Endometrial microvascular endothelial cells (primary cell): Measurements from ENCODE around the gene UBE2K. TPM values are rescaled to one million over a fixed set of nuclear protein-coding genes. Genes with fewer than 3 reads are reported as not detected.
"Not testable (repeated sequence)": the region's sequence is repeated elsewhere in the genome, so short reads cannot be mapped to it uniquely, and the experiment has no call there.

Experiments used
- in situ Hi-C: cut with HindIII; loops from 2 replicates; pipeline ENCODE4 v1.10.0; 2017; ENCODE audit warnings: low sequenced_read_pairs, low pct_unique_long_range_greater_than_20kb; ENCODE audit errors: inconsistent ontology term
- total RNA-seq: library from RNA; depleted of rRNA; stranded (reverse); fragments of >200 nt; gene quantifications from one replicate; pipeline ENCODE4 v1.2.3, GENCODE V29; 2015; ENCODE audit errors: inconsistent ontology term

The UBE2K gene
- total RNA-seq, 1 donor from 2014 or later, result 34.9 TPM

DNA sequence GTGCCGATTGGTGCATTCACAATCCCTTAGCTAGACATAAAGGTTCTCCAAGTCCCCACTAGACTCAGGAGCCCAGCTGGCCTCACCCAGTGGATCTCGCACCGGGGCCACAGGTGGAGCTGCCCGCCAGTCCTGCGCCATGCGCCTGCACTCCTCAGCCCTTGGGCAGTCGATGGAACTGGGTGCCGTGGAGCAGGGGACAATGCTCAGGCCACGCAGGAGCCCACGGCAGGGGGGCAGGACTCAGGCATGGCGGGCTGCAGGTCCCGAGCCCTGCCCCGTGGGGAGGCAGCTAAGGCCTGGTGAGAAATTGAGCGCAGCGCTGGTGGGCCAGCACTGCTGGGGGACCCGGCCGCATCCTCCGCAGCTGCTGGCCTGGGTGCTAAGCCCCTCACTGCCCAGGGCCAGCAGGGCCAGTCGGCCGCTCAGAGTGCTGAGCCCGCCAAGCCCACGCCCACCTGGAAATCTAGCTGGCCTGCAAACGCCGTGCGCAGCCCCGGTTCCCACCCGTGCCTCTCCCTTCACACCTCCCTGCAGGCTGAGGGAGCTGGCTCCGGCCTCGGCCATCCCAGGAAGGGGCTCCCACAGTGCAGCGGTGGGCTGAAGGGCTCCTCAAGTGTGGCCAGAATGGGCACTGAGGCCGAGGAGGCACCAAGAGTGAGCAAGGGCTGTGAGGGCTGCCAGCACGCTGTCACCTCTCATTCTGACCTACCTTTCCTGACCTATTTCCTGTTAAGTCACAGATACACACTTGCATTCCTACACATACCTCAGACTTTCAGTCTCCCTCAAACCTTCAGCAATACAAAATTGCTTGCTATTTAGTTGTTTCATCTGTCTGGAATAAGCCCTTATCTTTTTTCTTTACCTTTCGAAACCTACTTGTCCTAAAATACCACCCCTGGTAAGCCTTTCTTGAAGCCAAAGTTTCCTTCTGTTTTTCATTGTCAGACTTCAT, 20.7 kb downstream of the UBE2K start:
- in situ Hi-C loops, result no loop called here

DNA sequence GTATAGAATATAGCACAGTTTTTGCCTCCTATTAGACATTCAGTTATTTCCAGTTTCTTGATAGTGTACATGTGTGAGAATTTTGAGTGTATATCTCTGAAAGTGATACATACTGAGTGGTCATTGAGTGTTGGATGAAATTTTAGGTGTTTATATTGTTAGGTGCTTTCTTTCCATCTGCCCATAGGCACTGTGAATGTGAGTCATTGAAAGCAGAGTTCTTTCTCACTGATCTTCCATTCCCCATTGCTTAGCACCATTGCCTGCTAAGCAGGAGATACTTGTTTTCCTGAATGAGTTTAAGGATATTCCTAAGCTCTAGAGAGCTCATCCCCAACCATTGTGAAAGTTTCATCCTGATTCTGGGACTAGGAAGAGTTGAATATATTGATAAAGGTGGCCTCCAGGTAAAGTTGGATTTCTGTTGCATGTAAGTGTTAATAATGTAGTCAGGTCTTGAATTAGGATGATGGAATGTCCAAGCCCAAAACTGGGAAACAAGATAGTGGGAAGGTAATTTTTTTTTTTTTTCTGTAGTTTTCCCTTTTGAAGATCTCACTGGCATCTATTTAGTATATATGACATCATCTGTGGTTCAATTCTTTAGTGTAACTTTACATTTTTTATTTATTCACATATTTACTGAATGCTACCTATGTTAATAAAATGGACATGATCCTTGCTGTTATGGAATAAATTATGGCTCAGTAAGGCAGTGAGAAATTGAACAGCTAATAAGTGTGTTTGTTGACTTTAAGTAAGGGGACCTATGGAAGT, 22.1 kb downstream of the UBE2K start:
- in situ Hi-C loops, result no loop called here

DNA sequence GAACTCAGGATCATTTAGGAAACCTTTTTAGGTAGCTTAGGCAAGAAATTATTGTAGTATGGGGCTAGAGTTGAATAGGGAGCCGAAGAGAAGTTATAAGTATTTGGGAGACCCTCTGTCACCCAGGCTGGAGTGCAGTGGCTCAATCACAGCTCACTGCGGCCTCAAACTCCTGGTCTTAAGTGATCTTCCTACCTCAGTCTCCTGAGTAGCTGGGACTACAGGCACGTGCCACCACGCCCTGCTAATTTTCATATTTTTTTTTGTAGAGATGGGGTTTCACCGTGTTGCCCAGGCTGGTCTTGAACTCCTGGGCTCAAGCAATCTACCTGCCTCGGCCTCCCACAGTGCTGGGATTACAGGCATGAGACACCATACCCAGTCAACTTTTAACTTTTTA, 23.3 kb downstream of the UBE2K start:
- in situ Hi-C loops, result not testable (repeated sequence)

DNA sequence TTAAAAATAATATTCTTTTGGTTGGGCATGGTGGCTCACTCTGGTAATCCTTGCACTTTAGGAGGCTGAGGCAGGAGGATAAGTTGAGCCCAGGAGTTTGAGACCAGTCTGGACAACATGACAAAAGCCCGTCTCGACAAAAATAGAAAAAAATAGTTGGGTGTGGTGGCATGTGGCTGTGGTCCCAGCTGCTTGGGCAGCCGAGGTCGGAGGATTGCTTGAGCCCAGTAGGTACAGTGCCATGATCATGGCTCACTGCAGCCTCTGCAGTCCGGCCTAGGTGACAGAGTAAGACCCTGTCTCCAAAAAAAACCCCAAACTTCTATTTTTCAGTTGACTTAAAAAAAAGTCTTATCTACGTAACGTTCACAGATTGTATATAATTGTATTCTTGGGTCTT, 23.9 kb downstream of the UBE2K start:
- in situ Hi-C loops, result no loop called here

DNA sequence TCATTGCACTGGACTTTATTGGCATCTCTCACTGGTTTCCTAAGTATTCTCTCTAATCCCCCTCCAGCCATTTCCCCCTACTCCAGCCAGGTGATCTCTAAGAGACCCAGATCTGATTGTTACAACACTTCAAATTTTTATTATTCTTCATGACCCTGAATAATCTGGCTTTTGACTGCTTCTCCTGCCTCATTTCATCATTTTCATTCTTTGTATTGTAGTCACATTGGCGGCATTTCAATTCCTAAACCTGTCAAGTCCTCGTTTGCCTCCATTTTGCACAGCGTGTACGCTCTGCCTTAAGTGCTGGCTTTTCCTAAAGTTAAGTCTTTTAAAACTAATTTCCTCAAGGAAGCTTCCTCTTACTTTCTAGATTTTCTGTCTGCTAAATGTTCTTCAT, 31.6 kb downstream of the UBE2K start:
- in situ Hi-C loops, result no loop called here

DNA sequence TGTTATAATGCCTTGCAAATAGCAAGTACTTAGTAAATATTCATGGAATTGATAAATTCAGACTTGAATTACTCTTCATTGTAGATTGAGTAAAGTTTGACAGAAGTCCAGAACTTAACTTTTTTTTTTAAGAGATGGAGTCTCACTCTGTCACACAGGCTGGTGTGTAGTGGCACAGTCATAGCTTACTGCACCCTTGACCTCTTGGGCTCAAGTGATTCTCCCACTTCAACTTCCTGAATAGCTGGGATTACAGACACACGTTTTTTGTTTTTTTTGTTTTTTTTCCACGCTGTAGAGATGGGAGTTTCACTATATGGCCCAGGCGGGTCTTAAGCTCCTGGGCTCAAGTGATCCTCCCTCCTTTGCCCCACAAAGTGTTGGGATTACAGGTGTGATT, 32.1 kb downstream of the UBE2K start:
- in situ Hi-C loops, result no loop called here

DNA sequence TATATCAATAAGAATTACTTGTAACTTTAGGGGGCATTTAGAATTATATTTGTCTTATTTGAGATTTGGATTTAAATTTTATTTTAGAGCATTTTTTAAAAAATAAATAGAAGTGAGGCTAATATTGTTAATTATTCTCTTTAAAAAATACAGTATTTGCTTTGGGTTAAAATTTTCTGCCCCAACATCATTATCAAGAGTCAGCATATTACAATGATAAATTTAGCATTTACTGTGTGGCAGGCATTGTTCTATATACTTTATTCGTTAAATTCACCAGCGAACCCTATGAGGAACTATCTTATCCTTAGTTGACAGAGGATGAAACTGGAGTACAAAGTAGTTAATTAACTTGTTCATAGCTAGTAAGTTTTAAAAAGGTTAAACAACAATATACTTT, 34.0 kb downstream of the UBE2K start:
- in situ Hi-C loops, result no loop called here

DNA sequence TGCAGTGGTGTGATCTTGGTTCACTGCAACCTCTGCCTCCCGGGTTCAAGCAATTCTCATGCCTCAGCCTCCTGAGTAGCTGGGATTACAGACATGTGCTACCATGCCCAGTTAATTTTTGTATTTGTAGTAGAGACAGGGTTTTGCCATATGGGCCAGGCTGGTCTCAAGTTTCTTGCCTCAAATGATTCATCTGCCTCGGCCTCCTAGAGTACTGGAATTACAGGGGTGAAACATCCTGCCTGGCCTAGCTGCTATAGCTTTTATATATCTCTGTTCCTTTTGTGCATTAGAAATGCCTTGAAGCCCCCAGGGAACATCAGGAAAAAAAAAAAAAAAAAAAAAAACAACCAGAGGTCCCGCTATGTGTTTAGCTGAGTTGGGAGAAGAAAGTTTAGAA, 34.8 kb downstream of the UBE2K start:
- in situ Hi-C loops, result no loop called here

DNA sequence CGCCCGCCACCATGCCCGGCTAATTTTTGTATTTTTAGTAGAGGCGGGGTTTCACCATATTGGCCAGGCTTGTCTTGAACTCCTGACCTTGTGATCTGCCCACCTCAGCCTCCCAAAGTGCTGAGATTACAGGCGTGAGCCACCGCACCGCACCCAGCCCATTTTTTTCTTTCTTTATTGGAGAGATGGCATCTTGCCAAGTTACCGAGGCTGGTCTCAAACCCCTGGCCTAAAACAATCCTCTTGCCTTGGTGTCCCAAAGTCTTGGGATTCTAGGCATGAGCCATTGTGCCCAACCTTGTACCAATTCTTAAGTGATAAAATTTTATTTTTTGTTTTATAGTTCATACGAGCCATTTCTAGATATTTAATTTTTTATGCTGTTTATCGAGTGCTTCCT, 41.7 kb downstream of the UBE2K start:
- in situ Hi-C loops, result not testable (repeated sequence)

DNA sequence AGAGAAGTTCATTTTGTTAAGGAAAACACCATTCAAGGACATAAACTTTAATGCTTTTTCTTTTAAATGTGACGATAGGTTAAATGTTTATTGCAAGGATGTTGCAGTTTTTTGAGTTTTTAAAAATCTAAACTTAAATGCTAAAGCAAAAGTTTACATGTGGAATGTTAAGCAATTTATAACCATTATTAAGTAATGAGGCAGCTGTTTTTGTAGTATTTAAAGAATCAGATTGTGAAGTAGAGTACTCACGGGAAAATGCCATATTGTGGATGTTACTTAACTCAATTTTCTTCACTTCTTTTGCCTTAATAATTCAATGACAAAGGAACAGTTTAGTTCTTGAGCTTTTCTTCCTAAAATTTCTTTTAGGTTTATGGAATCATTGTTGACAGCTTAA, 43.5 kb downstream of the UBE2K start:
- in situ Hi-C loops, result no loop called here

DNA sequence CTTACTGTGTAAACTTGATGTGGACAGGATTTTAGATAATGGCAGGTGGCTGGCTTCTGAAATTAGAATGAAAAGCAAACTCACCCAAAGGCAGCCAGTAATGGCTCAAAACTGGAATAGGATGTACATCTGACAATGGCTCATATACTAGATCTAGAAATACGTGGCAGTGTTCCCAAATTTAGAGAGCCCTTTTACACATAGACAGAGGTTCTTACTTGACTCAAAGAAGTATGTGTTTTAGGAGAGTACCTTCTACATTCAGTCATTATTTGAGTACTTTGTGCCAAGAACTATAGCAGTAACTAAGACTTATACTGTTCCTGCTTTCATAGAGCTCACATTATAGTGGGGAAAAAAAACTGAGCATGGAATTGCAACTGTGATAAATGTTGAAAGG, 48.0 kb downstream of the UBE2K start:
- in situ Hi-C loops, result no loop called here

DNA sequence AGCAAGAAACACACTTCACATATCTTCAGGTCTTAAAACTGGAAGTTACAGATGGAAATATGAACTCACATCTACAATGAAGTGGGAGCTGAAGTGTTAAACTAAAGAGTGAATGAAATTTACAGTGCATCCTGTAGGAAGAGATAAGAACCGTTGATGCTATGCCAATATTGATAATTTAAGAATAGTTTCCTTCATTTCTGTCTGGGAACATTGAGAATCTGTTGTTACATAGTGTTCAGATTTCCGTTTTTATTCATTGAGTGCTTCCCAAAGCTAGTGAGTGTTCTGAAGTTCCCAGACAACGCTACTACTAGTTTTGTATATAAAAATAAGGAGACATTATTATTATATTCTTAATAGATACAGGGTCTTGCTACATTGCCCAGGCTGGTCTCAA, 52.3 kb downstream of the UBE2K start:
- in situ Hi-C loops, result no loop called here

DNA sequence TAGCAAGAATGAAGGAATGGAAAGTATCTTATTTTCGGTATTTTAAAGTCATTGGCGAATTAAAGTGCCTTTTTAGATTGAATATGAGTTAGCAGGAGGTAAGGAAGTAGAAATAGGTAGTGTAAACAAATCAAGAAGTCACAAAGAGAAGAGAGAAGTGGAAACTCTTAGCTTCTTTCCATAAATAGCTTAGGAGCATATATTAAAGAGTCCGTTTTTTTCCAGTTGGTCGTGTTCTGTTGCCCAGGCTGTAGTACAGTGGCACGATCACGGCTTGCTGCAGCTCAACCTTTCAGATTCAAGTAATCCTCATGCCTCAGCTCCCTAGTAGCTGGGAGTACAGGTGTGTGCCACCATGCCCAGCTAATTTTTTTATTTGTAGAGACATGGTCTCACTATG, 56.4 kb downstream of the UBE2K start:
- in situ Hi-C loops, result no loop called here

DNA sequence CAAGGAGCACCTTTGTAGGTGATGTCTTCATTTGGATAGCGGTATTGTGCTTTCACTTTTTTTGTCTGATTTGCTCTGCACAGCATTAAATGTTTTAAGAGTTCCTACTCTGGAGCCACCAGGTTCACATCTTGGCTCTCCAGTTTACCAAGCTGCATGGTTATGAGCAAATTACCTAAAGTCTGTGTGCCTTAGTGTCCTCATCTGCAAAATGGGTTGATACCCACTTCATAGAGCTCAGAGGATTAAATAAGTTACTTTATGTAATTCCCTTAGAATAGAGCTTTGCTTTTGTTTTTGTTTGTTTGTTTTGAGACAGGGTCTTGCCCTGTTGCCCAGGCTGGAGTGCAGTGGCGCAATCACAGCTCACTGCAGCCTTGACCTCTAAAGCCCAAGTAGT, 58.2 kb downstream of the UBE2K start:
- in situ Hi-C loops, result no loop called here

DNA sequence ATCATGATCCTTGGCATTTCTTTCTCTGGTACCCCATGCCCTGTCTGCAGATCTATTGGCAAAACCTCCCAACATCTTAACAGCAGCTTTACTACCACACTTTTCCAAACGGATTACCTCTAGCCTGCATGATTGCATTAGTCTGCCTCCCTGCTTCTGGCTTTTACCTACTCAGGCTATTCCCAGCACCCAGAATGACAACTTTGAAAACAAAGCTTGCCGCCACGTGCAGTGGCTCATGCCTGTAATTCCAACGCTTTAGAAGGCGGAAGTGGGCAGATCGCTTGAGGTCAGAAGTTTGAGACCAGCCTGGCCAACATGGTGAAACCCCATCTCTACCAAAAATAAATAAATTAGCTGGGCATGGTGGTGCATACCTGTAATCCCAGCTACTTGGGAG, 60.2 kb downstream of the UBE2K start:
- in situ Hi-C loops, result no loop called here

DNA sequence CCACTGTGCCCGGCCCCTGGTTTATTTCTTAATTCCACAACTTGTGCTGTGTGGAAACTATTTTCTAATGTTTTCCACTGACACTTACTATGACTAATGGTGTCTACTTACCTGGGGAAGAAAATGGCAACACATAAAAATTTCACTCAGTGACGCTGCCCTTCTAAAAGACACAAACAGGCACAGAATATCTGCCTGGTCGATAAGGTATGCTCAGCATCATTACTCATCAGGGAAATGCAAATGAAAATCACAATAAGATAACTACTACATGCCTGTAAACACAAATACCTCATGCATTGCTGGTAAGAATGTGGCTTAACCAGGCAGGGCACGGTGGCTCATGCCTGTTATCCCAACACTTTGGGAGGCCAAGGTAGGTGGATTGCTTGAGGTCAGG, 61.6 kb downstream of the UBE2K start:
- in situ Hi-C loops, result no loop called here

DNA sequence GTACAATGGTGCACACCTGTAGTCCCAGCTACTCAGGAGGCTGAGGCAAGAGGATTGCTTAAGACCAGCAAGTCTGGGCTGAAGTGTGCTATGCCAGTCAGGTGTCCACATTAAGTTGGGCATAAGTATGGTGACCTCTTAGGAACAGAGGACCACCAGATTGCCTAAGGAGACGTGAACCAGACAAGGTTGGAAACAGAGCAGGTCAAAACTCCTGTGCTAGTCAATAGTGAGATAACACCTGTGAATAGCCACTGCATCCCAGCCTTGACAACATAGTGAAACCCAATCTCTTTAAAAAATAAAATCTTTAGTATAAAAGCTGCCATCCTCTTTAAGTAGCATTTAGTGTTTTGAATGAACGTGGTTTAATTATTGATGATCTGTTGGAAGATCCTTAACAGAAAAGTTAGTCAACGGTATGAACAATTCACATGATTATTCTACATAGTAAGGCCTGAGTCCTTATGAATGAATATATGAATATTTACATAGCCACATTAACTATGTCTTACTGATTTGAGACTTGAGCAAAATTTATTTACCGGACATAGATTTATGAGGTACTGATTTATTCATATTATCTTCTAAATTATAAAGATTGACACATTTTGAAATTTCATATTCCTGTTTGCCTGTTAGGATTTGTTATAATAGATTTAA, 63.2 kb downstream of the UBE2K start:
- in situ Hi-C loops, result no loop called here

DNA sequence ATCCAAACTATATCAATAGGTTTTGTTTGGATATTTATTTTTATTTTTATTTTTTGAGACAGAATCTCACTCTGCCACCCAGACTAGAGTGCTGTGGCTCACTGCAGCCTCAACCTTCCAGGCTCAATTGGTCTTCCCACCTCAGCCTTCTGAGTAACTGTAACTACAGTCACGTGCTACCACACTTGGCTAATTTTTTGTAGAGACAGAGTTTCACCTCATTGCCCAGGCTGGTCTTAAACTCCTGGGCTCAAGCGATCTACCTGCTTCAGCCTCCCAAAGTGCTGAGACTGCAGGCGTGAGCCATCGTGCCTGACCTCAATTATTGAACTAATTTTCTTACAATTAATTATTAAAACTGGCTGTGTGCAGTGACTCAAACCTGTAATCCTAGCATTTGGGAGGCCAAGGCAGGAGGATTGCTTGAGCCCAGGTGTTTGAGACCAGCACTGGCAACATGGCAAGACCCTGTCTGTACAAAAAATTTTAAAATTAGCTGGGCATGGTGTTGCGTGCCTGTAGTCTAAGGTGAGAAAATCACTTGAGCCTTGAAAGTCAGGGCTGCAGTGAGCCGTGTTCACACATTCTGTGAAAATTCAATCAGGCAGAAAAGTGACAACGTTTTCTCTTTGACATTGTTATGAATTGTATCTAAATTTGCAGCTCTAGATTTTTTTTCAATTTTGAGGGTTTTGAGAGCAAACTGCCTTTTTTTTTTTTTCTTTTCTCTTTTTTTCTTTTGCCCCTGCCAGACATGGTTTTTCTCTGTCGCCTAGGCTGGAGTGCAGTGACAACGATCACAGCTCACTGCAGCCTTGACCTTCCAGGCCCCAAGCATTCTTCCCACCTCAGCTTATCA, 66.0 kb downstream of the UBE2K start:
- in situ Hi-C loops, result no loop called here

DNA sequence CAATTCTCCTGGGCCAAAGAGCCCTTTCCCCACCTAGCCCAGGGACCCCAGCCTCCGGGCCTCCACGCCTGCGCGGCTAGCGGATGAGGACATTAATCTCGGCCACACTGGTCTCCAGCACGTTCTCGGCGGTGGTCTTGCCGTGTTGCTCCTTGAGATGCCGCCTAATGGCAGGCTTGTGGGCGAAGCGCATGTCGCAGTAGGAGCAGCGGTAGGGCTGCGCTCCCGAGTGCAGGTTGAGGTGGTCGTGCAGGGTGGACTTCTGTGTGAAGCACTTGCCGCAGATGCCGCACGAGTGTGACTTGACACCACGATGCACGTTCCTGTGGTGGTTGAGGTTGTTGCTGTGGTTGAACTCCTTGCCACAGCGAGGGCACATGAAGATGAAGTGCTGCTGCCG, 72.1 kb downstream of the UBE2K start:
- in situ Hi-C loops, result no loop called here
